ENCODE measurements around the gene OXNAD1. TPM values are rescaled to one million over a fixed set of nuclear protein-coding genes. Genes with fewer than 3 reads are reported as not detected.

The OXNAD1 gene
- polyA plus RNA-seq, 1 of the 3 experiments (the other 2 are of a cell fraction): 6.9 TPM

- no peak for TF ChIP-seq FOXJ3 (CRISPR knock-in tag; IDR thresholded peaks at IDR 0.05)
- TF ChIP-seq RFX5 (IDR thresholded peaks at IDR 0.05; ENCODE audit: low read length): no peak
- TF ChIP-seq ELF1 (IDR thresholded peaks at IDR 0.05): no peak
Observed at GRCh38 chr3:16229681-16230080, 35.3 kb upstream of the OXNAD1 start (continued).

DNA sequence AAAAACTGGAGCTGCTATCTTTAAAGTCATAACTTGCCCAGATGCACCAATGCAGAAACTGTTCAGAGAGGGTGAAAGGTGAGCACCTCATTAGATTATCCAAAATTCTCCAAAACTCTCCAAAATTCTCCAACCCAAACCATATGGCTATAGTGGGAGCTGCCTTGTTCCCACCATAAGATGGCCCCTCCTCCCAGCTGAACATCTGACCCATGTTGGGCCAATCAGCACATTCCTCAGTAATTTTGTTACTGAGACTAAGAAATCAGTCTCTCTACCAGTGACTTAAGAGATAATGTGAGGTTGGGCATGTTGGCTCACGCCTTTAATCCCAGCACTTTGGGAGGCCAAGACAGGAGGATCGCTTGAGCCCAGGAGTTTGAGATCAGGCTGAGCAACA lies 33.0 kb upstream of the OXNAD1 start:
- Histone ChIP-seq H4K20me1 (ENCODE audit: insufficient read depth) (no peaks in the 10 kb centered on the region), H3K79me2 (ENCODE audit: insufficient read depth) (no peaks in the 10 kb centered on the region), H3K27me3 (ENCODE audit: insufficient read depth) (no peaks in the 10 kb centered on the region), H2AFZ (ENCODE audit: low read depth) (no peak overlapping the region), H3K4me1 (ENCODE audit: control insufficient read depth in 1 of 2, insufficient read depth in 2 of 2, low read depth in 1 of 2, low read length in 1 of 2) (no peaks in the 10 kb centered on the region), H3K9ac (no peak overlapping the region), H3K36me3 (replicated peaks in 1 of 2; ENCODE audit: control insufficient read depth in 1 of 2, insufficient read depth in 2 of 2, low read length in 1 of 2) (peaks cover 0 to 3% of the 10 kb centered on the region in 2 experiments), H3K9me3 (no peaks in the 10 kb centered on the region), H3K4me2 (no peak overlapping the region), H3K27ac (ENCODE audit: low read depth in 2 of 2, low read length in 1 of 2) (no peak overlapping the region), H3F3A (replicated peaks; ENCODE audit: insufficient read depth) (no peaks in the 10 kb centered on the region), H3K4me3 (ENCODE audit: low read depth in 2 of 2, low read length in 1 of 2) (no peak overlapping the region), H3K9me2 (no peaks in the 10 kb centered on the region)
- WGBS (ENCODE audit: low lambda C conversion rate): 97% methylated on average over 2 of the region's 2 CpGs
- ChIA-PET POLR2A (no interaction called here), CTCF (interaction anchor here (1.0 to 1.2 kb wide), 2 partner anchors 9 to 12 kb away, joined by 3 to 4 read pairs; no protein-coding TSS in a partner anchor)
- DNase-seq: no peak
- TF ChIP-seq MAX (IDR thresholded peaks at IDR 0.05; ENCODE audit: low read depth): no peak
- no peak for TF ChIP-seq TAF1 (IDR thresholded peaks at IDR 0.05; ENCODE audit: borderline replicate concordance, low read depth, low read length)
- no peak for TF ChIP-seq MXI1 (IDR thresholded peaks at IDR 0.05; ENCODE audit: low read depth, low read length)
- TF ChIP-seq, protein P1, sequence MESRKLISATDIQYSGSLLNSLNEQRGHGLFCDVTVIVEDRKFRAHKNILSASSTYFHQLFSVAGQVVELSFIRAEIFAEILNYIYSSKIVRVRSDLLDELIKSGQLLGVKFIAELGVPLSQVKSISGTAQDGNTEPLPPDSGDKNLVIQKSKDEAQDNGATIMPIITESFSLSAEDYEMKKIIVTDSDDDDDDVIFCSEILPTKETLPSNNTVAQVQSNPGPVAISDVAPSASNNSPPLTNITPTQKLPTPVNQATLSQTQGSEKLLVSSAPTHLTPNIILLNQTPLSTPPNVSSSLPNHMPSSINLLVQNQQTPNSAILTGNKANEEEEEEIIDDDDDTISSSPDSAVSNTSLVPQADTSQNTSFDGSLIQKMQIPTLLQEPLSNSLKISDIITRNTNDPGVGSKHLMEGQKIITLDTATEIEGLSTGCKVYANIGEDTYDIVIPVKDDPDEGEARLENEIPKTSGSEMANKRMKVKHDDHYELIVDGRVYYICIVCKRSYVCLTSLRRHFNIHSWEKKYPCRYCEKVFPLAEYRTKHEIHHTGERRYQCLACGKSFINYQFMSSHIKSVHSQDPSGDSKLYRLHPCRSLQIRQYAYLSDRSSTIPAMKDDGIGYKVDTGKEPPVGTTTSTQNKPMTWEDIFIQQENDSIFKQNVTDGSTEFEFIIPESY (IDR thresholded peaks at IDR 0.05; ENCODE audit: borderline replicate concordance, low read depth): no peak
- no peak for TF ChIP-seq FOXJ3 (CRISPR knock-in tag; IDR thresholded peaks at IDR 0.05)
- TF ChIP-seq POLR2AphosphoS5 (IDR thresholded peaks at IDR 0.05; ENCODE audit: low read depth, low read length): no peak
- no peak for TF ChIP-seq GABPA (IDR thresholded peaks at IDR 0.05; ENCODE audit: low read depth)
- TF ChIP-seq USF1 (IDR thresholded peaks at IDR 0.05; ENCODE audit: borderline replicate concordance, low read depth): no peak
- TF ChIP-seq RCOR1 (IDR thresholded peaks at IDR 0.05; ENCODE audit: low read length): no peak

GRCh38 chr3:16233806-16234205 lies 31.2 kb upstream of the OXNAD1 start:
- 88% methylated on average over 1 of the region's 1 CpG for WGBS (ENCODE audit: low lambda C conversion rate)
- CTCF ChIA-PET: interaction anchor here (0.8 to 1.7 kb wide), 4 partner anchors 10 to 185 kb away, joined by 3 to 4 read pairs (median 4); no protein-coding TSS in a partner anchor
- POLR2A ChIA-PET: no interaction called here
- TF ChIP-seq PBX3 (IDR thresholded peaks at IDR 0.05) (no peak), FOXJ3 (CRISPR knock-in tag; IDR thresholded peaks at IDR 0.05) (no peak), USF2 (IDR thresholded peaks at IDR 0.05; ENCODE audit: borderline replicate concordance, low read depth, low read length) (no peak), IRF3 (IDR thresholded peaks at IDR 0.05; ENCODE audit: low read depth, low read length) (no peak), NFIC (IDR thresholded peaks at IDR 0.05; ENCODE audit: borderline replicate concordance) (no peak), GABPA (IDR thresholded peaks at IDR 0.05; ENCODE audit: low read depth) (no peak), RCOR1 (IDR thresholded peaks at IDR 0.05; ENCODE audit: low read length) (no peak), GATA2 (CRISPR knock-in tag; IDR thresholded peaks at IDR 0.05) (no peak), MAX (IDR thresholded peaks at IDR 0.05; ENCODE audit: low read depth) (no peak)
- TF ChIP-seq, protein P1 (IDR thresholded peaks at IDR 0.05; ENCODE audit: borderline replicate concordance, low read depth): no peak

More at GRCh38 chr3:16233806-16234205, 31.2 kb upstream of the OXNAD1 start:
- H3F3A ChIP-seq (replicated peaks; ENCODE audit: insufficient read depth): no peaks in the 10 kb centered on the region
- no peak overlapping the region for H3K27ac ChIP-seq (ENCODE audit: low read depth in 2 of 2, low read length in 1 of 2)
- no peak for DNase-seq
- no peaks in the 10 kb centered on the region; a peak in 1 of 4 replicates for H3K4me1 ChIP-seq (ENCODE audit: control insufficient read depth in 1 of 2, insufficient read depth in 2 of 2, low read depth in 1 of 2, low read length in 1 of 2)
- H3K36me3 ChIP-seq (replicated peaks in 1 of 2; ENCODE audit: control insufficient read depth in 1 of 2, insufficient read depth in 2 of 2, low read length in 1 of 2): no peaks in the 10 kb centered on the region
- no peak overlapping the region for H2AFZ ChIP-seq (ENCODE audit: low read depth)
- no peaks in the 10 kb centered on the region for H3K79me2 ChIP-seq (ENCODE audit: insufficient read depth)
- H3K4me3 ChIP-seq (ENCODE audit: low read depth in 2 of 2, low read length in 1 of 2): no peak overlapping the region
- H3K27me3 ChIP-seq (ENCODE audit: insufficient read depth): no peaks in the 10 kb centered on the region
- H3K9ac ChIP-seq: no peak overlapping the region
- no peaks in the 10 kb centered on the region for H3K9me3 ChIP-seq
- no peak overlapping the region for H3K4me2 ChIP-seq
- no peaks in the 10 kb centered on the region for H4K20me1 ChIP-seq (ENCODE audit: insufficient read depth)
- no peaks in the 10 kb centered on the region for H3K9me2 ChIP-seq
